22Rv1 (cell line): Measurements from ENCODE around the gene EIF5B.

ENCODE experiments used
- CTCF ChIP-seq: fragments of 450-650 bp; IDR thresholded peaks from 2 replicates; pipeline ENCODE4 v1.5.1; 2017; ENCODE audit warnings: mild to moderate bottlenecking
- ZFX ChIP-seq: fragments of 450-650 bp; IDR thresholded peaks from 2 replicates; pipeline ENCODE4 v1.6.1; 2017; ENCODE audit warnings: antibody characterized with exemption, borderline replicate concordance

GRCh38 chr2:99450199-99450598 lies 113.0 kb downstream of the EIF5B start:
- TF ChIP-seq CTCF, result no peak
- TF ChIP-seq ZFX, result no peak
